SK-N-SH (cell line): ENCODE results near the gene ZNF836. TPM values are rescaled to one million over a fixed set of nuclear protein-coding genes. Genes with fewer than 3 reads are reported as not detected.
A peak's percentile ranks its signal among the peaks of the same experiment; 100 is the strongest.

ENCODE experiments used
- CTCF ChIA-PET: fragments of 300-600, 350-600 bp; formaldehyde crosslinking; extraction: SDS; loops from one replicate; lab custom pipeline; 2021; lab: Yijun Ruan, JAX
- POLR2A ChIA-PET: fragments of 350-600 bp; sonication (Branson Sonifier 250); formaldehyde crosslinking; extraction: SDS; loops from one replicate; lab custom pipeline; 2020; ENCODE audit warnings: antibody characterized with exemption, inconsistent platforms; lab: Yijun Ruan, JAX
- DNase-seq: peaks from one replicate; pipeline ENCODE4 v3.0.0; 2012
- H2AFZ ChIP-seq: fragments of 200-600 bp; sonication (generic); 2 replicates; pipeline ENCODE4 v1.8.1; 2016; ENCODE audit warnings: antibody characterized with exemption, mild to moderate bottlenecking, low read depth
- H3F3A ChIP-seq: fragments of 200-600 bp; sonication (generic); replicated peaks from 2 replicates; pipeline ENCODE3; 2016; ENCODE audit warnings: antibody characterized with exemption, mild to moderate bottlenecking; ENCODE audit not compliant: insufficient read depth
- H3K27ac ChIP-seq, 2 experiments: fragments of 200-500 bp in 1 of 2; fragments of 200-600 bp in 1 of 2; sonication (Bioruptor generic) in 1 of 2; sonication (generic), shearing (Covaris generic) in 1 of 2; 2 replicates each; pipeline versions ENCODE4 v1.5.1 to v1.6.1; 2014 to 2016; ENCODE audit warnings: low read depth in 2 of 2, inconsistent platforms in 1 of 2, low read length in 1 of 2, mild to moderate bottlenecking in 1 of 2, mixed read lengths in 1 of 2
- H3K27me3 ChIP-seq: fragments of 200-600 bp; sonication (generic), shearing (Covaris generic); 2 replicates; pipeline ENCODE4 v1.6.1; 2016; ENCODE audit warnings: mixed run types; ENCODE audit not compliant: insufficient read depth
- H3K36me3 ChIP-seq, 2 experiments: fragments of 200-500 bp in 1 of 2; fragments of 200-600 bp in 1 of 2; sonication (Bioruptor generic) in 1 of 2; sonication (generic) in 1 of 2; replicated peaks in 1 of 2; 2 replicates each; pipeline versions ENCODE3 to v1.5.1; 2014 to 2016; ENCODE audit warnings: low read length in 1 of 2, mild to moderate bottlenecking in 1 of 2; ENCODE audit not compliant: insufficient read depth in 2 of 2, control insufficient read depth in 1 of 2
- H3K4me1 ChIP-seq, 2 experiments: fragments of 200-500 bp in 1 of 2; fragments of 200-600 bp in 1 of 2; sonication (Bioruptor generic) in 1 of 2; sonication (generic), shearing (Covaris generic) in 1 of 2; 2 replicates each; pipeline versions ENCODE4 v1.5.1 to v1.6.1; 2014 to 2016; ENCODE audit warnings: low read depth in 1 of 2, low read length in 1 of 2, mixed run types in 1 of 2; ENCODE audit not compliant: insufficient read depth in 2 of 2, control insufficient read depth in 1 of 2
- H3K4me2 ChIP-seq: fragments of 200-600 bp; sonication (generic), shearing (Covaris generic); 2 replicates; pipeline ENCODE4 v1.6.1; 2017; ENCODE audit warnings: mixed run types
- H3K4me3 ChIP-seq, 2 experiments: fragments of 200-500 bp in 1 of 2; fragments of 200-600 bp in 1 of 2; sonication (Bioruptor generic) in 1 of 2; sonication (generic), shearing (Covaris generic) in 1 of 2; 2 replicates each; pipeline versions ENCODE4 v1.5.1 to v1.8.1; 2014 to 2016; ENCODE audit warnings: low read depth in 2 of 2, inconsistent platforms in 1 of 2, low read length in 1 of 2, mild to moderate bottlenecking in 1 of 2, mixed read lengths in 1 of 2, moderate library complexity in 1 of 2
- H3K79me2 ChIP-seq: fragments of 200-600 bp; sonication (generic); 2 replicates; pipeline ENCODE4 v1.8.1; 2017; ENCODE audit warnings: mild to moderate bottlenecking; ENCODE audit not compliant: insufficient read depth
- H3K9ac ChIP-seq: fragments of 200-600 bp; sonication (generic); 2 replicates; pipeline ENCODE4 v1.6.1; 2017; ENCODE audit warnings: mixed run types
- H3K9me2 ChIP-seq: fragments of 200-600 bp; sonication (generic); 2 replicates; pipeline ENCODE4 v1.6.1; 2017; ENCODE audit warnings: mixed run types
- H3K9me3 ChIP-seq: fragments of 200-600 bp; sonication (generic); 2 replicates; pipeline ENCODE4 v1.6.1; 2017; ENCODE audit warnings: mixed run types, mild to moderate bottlenecking, moderate library complexity
- H4K20me1 ChIP-seq: fragments of 200-600 bp; sonication (generic); 2 replicates; pipeline ENCODE4 v1.6.1; 2017; ENCODE audit warnings: mild to moderate bottlenecking, mixed run types; ENCODE audit not compliant: insufficient read depth
- EP300 ChIP-seq, 2 experiments: IDR thresholded peaks; 2 replicates each; pipeline versions ENCODE4 v1.4.0 to v1.6.1; 2012; ENCODE audit warnings: borderline replicate concordance in 1 of 2, low read depth in 1 of 2, low read length in 1 of 2
- EZH2phosphoT487 ChIP-seq: fragments of 200-600 bp; sonication (generic); IDR thresholded peaks from 2 replicates; pipeline ENCODE4 v1.6.1; 2017; ENCODE audit warnings: low read depth, mixed run types, mild to moderate bottlenecking, antibody characterized with exemption, moderate library complexity, borderline replicate concordance
- FOXJ3 ChIP-seq: sonication (generic); formaldehyde crosslinking; IDR thresholded peaks from 2 replicates; pipeline ENCODE4 v1.5.1; 2020; ENCODE audit warnings: mild to moderate bottlenecking, missing genetic modification reagents
- GABPA ChIP-seq: IDR thresholded peaks from 2 replicates; pipeline ENCODE4 v1.4.0; 2012; ENCODE audit warnings: low read depth, mild to moderate bottlenecking
- GATA2 ChIP-seq: sonication (generic); formaldehyde crosslinking; IDR thresholded peaks from 2 replicates; pipeline ENCODE4 v1.5.0; 2020; ENCODE audit warnings: mild to moderate bottlenecking, missing genetic modification reagents
- JUND ChIP-seq: IDR thresholded peaks from 2 replicates; pipeline ENCODE4 v1.4.0; 2012
- MEF2A ChIP-seq: IDR thresholded peaks from 2 replicates; pipeline ENCODE4 v1.4.0; 2012; ENCODE audit warnings: low read depth, borderline replicate concordance
- MXI1 ChIP-seq: IDR thresholded peaks from 2 replicates; pipeline ENCODE4 v1.6.1; 2012; ENCODE audit warnings: mild to moderate bottlenecking, low read depth, low read length, improper control_type of control experiment
- NFIC ChIP-seq: IDR thresholded peaks from 2 replicates; pipeline ENCODE4 v1.4.0; 2012; ENCODE audit warnings: borderline replicate concordance
- NRF1 ChIP-seq: IDR thresholded peaks from 2 replicates; pipeline ENCODE4 v1.6.1; 2012; ENCODE audit warnings: low read depth, mild to moderate bottlenecking, low read length
- RCOR1 ChIP-seq: fragments of 150-350 bp; IDR thresholded peaks from 2 replicates; pipeline ENCODE4 v1.6.1; 2017; ENCODE audit warnings: antibody characterized with exemption, low read length
- RXRA ChIP-seq: IDR thresholded peaks from 2 replicates; pipeline ENCODE4 v1.4.0; 2012; ENCODE audit warnings: low read depth, mild to moderate bottlenecking, borderline replicate concordance
- SMC3 ChIP-seq: IDR thresholded peaks from 2 replicates; pipeline ENCODE4 v1.6.1; 2012; ENCODE audit warnings: low read depth, low read length, improper control_type of control experiment
- TAF1 ChIP-seq: IDR thresholded peaks from 2 replicates; pipeline ENCODE4 v1.6.1; 2012; ENCODE audit warnings: low read depth, mild to moderate bottlenecking, low read length, moderate library complexity, borderline replicate concordance
- TEAD4 ChIP-seq: IDR thresholded peaks from 2 replicates; pipeline ENCODE4 v1.4.0; 2012; ENCODE audit warnings: mild to moderate bottlenecking, borderline replicate concordance; ENCODE audit not compliant: insufficient read depth
- YY1 ChIP-seq: IDR thresholded peaks from 2 replicates; pipeline ENCODE4 v1.4.0; 2012; ENCODE audit warnings: low read depth, mild to moderate bottlenecking
- WGBS: methylation state at CpG from one replicate; pipeline ENCODE4 v1.1.6; 2017; ENCODE audit warnings: low lambda C conversion rate; 5-methylcytosine and 5-hydroxymethylcytosine counted together
- polyA plus RNA-seq, 3 experiments: library from polyadenylated mRNA; depleted of rRNA; stranded (reverse); fragments of >200 nt; gene quantifications; 2 replicates each; pipeline ENCODE4 v1.2.3, GENCODE V29; 2012
- TF ChIP-seq, protein P1 (sequence below): IDR thresholded peaks from 2 replicates; pipeline ENCODE4 v1.6.1; 2012; ENCODE audit warnings: mild to moderate bottlenecking, low read depth, low read length, moderate library complexity
- TF ChIP-seq, protein P2 (sequence below): IDR thresholded peaks from 2 replicates; pipeline ENCODE4 v1.4.0; 2012; ENCODE audit warnings: low read depth, borderline replicate concordance
- TF ChIP-seq, protein P3 (sequence below): IDR thresholded peaks from 2 replicates; pipeline ENCODE4 v1.4.0; 2012; ENCODE audit warnings: low read depth
- TF ChIP-seq, protein P4 (sequence below): IDR thresholded peaks from 2 replicates; pipeline ENCODE4; 2012
- TF ChIP-seq, protein P5 (sequence below): IDR thresholded peaks from 2 replicates; pipeline ENCODE4 v1.4.0; 2012; ENCODE audit warnings: low read depth, borderline replicate concordance

ZNF836 gene
- polyA plus RNA-seq, 1 of the 3 experiments (the other 2 are of a cell fraction): 2.3 TPM

DNA sequence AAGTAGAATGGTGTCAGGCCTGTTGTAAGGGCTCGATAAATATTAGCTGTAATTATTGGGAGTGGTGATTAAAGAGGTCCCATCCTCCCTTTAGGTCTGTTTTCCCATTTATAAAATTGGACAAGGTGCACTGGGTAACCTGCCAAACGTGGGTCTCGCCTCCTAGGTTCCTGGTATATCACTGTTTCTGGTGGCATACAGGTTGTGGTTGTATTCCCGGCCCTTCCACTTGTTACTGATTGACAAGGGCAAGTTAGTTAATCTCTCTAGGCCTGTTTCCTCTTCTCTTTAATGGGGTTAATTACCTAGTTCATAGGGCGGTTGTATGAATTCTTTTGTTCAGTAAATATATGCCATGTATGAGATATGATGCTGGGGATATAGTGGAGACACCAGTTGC lies 20.0 kb upstream of the ZNF836 start:
- H3K27ac ChIP-seq: no peak overlapping the region
- CTCF ChIA-PET: no interaction called here
- 84% methylated on average over 5 of the region's 5 CpGs for WGBS

DNA sequence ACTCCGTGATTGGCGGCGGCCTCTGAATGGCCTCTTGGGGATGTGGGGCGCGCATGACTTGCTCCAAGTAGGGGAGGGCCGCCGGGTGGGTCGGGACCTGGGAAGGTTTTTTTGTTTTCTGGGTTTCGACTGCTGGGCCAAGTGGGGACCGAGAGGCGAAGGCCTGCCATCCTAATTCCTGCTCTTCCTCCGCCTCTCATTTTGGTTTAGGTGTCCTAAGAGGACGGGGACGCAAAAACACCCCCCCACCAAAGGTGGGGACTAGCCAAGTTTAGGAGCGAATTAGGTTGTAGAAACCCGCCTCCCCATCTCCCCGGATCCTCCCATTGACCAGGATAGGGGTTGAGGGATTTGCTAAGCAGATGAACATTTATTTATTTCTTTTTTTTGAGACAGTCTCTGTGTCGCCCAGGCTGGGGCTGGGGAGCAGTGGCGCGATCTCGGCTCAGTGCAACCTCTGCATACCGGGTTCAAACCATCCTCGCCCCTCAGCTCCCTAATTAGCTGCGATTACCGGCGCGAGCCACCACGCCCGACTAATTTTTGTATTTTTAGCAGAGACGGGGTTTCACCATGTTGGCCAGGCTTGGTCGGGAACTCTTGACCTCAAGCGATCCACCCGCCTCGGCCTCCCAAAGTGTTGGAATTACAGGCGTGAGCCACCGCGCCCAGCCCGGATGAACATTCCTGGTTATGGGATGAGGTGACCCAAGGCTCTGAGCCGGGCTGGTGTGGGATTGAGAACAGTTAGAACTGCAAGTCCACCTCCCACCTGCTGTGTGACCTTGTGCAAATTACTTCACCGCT lies 19.3 kb upstream of the ZNF836 start:
- peaks cover 27% of the 10 kb centered on the region for H4K20me1 ChIP-seq
- H3K27me3 ChIP-seq: no peaks in the 10 kb centered on the region
- peak; percentile 56 for DNase-seq
- peaks cover 10 to 14% of the 10 kb centered on the region in 2 experiments for H3K36me3 ChIP-seq
- CTCF ChIA-PET: no interaction called here
- peak overlapping the region; percentile 91 to 94 for H3K27ac ChIP-seq
- peak overlapping the region; percentile 58; the same call in 1 of the 2 replicates for H2AFZ ChIP-seq
- peak overlapping the region; percentile 92 for H3K4me2 ChIP-seq
- H3F3A ChIP-seq: peaks cover 4% of the 10 kb centered on the region
- H3K9me3 ChIP-seq: no peaks in the 10 kb centered on the region
- H3K79me2 ChIP-seq: peaks cover 57% of the 10 kb centered on the region
- peak overlapping the region; percentile 93 for H3K9ac ChIP-seq
- POLR2A ChIA-PET: no interaction called here
- peak overlapping the region; percentile 68 to 81 for H3K4me3 ChIP-seq
- H3K4me1 ChIP-seq: peaks cover 12 to 17% of the 10 kb centered on the region in 2 experiments; a peak in 3 of 4 replicates
- WGBS: 7% methylated on average over 29 of the region's 40 CpGs
- H3K9me2 ChIP-seq: no peaks in the 10 kb centered on the region
- TF ChIP-seq JUND (no peak), NRF1 (no peak), EP300 (IDR thresholded peaks at IDR 0.05; ENCODE audit: borderline replicate concordance in 1 of 2, low read depth in 1 of 2, low read length in 1 of 2) (no peak), TAF1 (no peak), GATA2 (CRISPR knock-in tag) (no peak)
- TF ChIP-seq, protein P1, sequence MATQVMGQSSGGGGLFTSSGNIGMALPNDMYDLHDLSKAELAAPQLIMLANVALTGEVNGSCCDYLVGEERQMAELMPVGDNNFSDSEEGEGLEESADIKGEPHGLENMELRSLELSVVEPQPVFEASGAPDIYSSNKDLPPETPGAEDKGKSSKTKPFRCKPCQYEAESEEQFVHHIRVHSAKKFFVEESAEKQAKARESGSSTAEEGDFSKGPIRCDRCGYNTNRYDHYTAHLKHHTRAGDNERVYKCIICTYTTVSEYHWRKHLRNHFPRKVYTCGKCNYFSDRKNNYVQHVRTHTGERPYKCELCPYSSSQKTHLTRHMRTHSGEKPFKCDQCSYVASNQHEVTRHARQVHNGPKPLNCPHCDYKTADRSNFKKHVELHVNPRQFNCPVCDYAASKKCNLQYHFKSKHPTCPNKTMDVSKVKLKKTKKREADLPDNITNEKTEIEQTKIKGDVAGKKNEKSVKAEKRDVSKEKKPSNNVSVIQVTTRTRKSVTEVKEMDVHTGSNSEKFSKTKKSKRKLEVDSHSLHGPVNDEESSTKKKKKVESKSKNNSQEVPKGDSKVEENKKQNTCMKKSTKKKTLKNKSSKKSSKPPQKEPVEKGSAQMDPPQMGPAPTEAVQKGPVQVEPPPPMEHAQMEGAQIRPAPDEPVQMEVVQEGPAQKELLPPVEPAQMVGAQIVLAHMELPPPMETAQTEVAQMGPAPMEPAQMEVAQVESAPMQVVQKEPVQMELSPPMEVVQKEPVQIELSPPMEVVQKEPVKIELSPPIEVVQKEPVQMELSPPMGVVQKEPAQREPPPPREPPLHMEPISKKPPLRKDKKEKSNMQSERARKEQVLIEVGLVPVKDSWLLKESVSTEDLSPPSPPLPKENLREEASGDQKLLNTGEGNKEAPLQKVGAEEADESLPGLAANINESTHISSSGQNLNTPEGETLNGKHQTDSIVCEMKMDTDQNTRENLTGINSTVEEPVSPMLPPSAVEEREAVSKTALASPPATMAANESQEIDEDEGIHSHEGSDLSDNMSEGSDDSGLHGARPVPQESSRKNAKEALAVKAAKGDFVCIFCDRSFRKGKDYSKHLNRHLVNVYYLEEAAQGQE: no peak
- TF ChIP-seq, protein P2, sequence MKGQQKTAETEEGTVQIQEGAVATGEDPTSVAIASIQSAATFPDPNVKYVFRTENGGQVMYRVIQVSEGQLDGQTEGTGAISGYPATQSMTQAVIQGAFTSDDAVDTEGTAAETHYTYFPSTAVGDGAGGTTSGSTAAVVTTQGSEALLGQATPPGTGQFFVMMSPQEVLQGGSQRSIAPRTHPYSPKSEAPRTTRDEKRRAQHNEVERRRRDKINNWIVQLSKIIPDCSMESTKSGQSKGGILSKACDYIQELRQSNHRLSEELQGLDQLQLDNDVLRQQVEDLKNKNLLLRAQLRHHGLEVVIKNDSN: no peak

More for the DNA sequence above, 20.0 kb upstream of the ZNF836 start:
- Histone ChIP-seq H3K79me2 (peaks cover 64% of the 10 kb centered on the region), H3K36me3 (peaks cover 16 to 17% of the 10 kb centered on the region in 2 experiments), H3K9ac (peak overlapping the region; percentile 93; the same call in 1 of the 2 replicates), H3K4me2 (peak overlapping the region; percentile 92), H3K4me1 (peaks cover 12 to 17% of the 10 kb centered on the region in 2 experiments; a peak in 3 of 4 replicates), H3K9me3 (no peaks in the 10 kb centered on the region), H3K27me3 (no peaks in the 10 kb centered on the region), H2AFZ (no peak overlapping the region), H3F3A (peaks cover 4% of the 10 kb centered on the region), H3K9me2 (no peaks in the 10 kb centered on the region), H4K20me1 (peaks cover 33% of the 10 kb centered on the region), H3K4me3 (peak overlapping the region; percentile 68 to 81)
- POLR2A ChIA-PET: no interaction called here
- no peak for DNase-seq
- TF ChIP-seq EP300 (IDR thresholded peaks at IDR 0.05; ENCODE audit: borderline replicate concordance in 1 of 2, low read depth in 1 of 2, low read length in 1 of 2) (no peak), SMC3 (no peak), EZH2phosphoT487 (no peak), FOXJ3 (no peak), NRF1 (no peak), TAF1 (no peak), TEAD4 (no peak), YY1 (no peak), NFIC (no peak), MEF2A (no peak), MXI1 (no peak), RCOR1 (no peak), RXRA (no peak), JUND (no peak), GABPA (no peak)
- TF ChIP-seq, protein P3, sequence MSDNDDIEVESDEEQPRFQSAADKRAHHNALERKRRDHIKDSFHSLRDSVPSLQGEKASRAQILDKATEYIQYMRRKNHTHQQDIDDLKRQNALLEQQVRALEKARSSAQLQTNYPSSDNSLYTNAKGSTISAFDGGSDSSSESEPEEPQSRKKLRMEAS: no peak
- TF ChIP-seq, protein P4, sequence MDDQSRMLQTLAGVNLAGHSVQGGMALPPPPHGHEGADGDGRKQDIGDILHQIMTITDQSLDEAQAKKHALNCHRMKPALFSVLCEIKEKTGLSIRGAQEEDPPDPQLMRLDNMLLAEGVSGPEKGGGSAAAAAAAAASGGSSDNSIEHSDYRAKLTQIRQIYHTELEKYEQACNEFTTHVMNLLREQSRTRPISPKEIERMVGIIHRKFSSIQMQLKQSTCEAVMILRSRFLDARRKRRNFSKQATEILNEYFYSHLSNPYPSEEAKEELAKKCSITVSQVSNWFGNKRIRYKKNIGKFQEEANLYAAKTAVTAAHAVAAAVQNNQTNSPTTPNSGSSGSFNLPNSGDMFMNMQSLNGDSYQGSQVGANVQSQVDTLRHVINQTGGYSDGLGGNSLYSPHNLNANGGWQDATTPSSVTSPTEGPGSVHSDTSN: no peak
- TF ChIP-seq, protein P5, sequence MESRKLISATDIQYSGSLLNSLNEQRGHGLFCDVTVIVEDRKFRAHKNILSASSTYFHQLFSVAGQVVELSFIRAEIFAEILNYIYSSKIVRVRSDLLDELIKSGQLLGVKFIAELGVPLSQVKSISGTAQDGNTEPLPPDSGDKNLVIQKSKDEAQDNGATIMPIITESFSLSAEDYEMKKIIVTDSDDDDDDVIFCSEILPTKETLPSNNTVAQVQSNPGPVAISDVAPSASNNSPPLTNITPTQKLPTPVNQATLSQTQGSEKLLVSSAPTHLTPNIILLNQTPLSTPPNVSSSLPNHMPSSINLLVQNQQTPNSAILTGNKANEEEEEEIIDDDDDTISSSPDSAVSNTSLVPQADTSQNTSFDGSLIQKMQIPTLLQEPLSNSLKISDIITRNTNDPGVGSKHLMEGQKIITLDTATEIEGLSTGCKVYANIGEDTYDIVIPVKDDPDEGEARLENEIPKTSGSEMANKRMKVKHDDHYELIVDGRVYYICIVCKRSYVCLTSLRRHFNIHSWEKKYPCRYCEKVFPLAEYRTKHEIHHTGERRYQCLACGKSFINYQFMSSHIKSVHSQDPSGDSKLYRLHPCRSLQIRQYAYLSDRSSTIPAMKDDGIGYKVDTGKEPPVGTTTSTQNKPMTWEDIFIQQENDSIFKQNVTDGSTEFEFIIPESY: no peak
